Measurements from ENCODE around the gene ADGRV1.
"Not testable (repeated sequence)": the region's sequence is repeated elsewhere in the genome, so short reads cannot be mapped to it uniquely, and the experiment has no call there.

The ADGRV1 gene

DNA sequence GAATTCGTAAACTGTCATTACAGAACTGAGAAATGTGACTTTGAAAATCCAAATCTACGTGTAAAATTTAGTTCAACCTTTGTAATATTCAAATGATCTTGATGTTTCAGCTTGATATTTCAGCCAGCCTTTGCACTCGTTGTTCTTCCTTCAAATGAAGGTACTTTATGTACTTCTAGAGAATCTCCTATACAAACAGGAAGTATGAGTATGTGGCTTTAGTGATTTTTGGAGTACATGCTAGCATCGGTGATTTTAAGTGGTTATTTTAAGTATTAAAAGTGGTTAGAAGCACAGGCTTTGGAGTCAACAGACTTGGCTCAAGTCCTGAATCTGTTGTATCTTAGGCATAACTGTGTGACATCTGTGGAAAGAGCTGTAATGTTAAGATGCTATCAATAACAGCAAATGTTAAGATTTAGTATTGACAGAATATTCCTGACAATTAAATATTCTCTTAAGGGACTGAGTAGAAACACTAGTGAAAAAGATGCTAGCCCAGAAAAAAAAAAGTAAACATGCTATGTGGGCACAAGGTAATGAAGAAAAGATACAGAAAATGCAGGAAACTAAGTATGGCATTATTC, 398.0 kb downstream of the ADGRV1 start:
- Histone ChIP-seq H3K27ac (ENCODE audit: low read depth, low read length) (no peak overlapping the region), H3K9ac (ENCODE audit: low read length in 5 of 5) (no peak overlapping the region), H3K36me3 (ENCODE audit: control insufficient read depth in 5 of 5, insufficient read depth in 5 of 5, low read length in 5 of 5) (no peaks in the 10 kb centered on the region), H3K4me1 (ENCODE audit: control insufficient read depth in 5 of 5, insufficient read depth in 5 of 5, low read length in 5 of 5) (no peaks in the 10 kb centered on the region), H3K9me3 (ENCODE audit: control insufficient read depth in 5 of 5, low read length in 5 of 5) (no peaks in the 10 kb centered on the region), H3K4me3 (ENCODE audit: low read depth in 1 of 5, low read length in 5 of 5) (no peak overlapping the region), H3K27me3 (ENCODE audit: control insufficient read depth in 5 of 5, insufficient read depth in 4 of 5, low read length in 5 of 5) (no peaks in the 10 kb centered on the region)

DNA sequence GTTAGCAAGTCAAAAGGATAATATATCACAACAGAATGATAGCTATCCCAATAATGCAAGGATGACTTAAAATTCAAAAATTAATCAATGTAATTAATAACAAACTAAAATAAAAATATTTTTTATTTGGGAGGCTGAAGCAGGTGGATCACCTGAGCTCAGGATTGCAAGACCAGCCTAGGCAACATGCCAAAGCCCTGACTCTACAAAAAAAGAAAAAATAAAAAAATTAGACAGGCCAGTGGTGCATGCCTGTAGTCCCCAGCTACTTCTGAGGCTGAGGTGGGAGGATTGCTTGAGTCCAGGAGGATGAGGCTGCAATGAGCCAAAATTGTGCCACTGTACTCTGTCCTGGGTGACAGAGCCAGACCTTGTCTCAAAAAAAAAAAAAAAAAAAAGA, 399.3 kb downstream of the ADGRV1 start:
- no peaks in the 10 kb centered on the region for H3K36me3 ChIP-seq (ENCODE audit: control insufficient read depth in 5 of 5, insufficient read depth in 5 of 5, low read length in 5 of 5)

DNA sequence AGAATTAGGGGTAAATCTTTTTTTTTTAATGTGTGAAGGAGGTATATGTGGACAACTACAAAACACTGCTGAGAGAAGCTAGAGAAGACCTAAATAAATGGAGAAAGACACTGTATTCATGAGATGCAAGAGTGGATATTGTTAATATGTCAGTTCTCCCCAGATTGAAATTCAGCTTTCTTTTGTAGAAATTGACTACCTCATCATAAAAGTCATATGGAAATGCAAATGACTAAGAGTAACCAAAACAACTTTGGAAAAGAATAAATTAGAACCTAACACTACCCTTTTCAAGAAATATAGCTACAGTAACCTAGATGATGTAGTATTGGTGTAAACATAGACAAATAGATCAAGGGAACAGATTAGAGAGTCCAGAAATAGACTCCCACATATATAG, 400.7 kb downstream of the ADGRV1 start:
- no peak overlapping the region for H3K27ac ChIP-seq (ENCODE audit: low read depth, low read length)
- H3K4me1 ChIP-seq (ENCODE audit: control insufficient read depth in 5 of 5, insufficient read depth in 5 of 5, low read length in 5 of 5): no peaks in the 10 kb centered on the region
- no peaks in the 10 kb centered on the region for H3K36me3 ChIP-seq (ENCODE audit: control insufficient read depth in 5 of 5, insufficient read depth in 5 of 5, low read length in 5 of 5)
- H3K4me3 ChIP-seq (ENCODE audit: low read depth in 1 of 5, low read length in 5 of 5): no peak overlapping the region
- no peak overlapping the region for H3K9ac ChIP-seq (ENCODE audit: low read length in 5 of 5)
- H3K9me3 ChIP-seq (ENCODE audit: control insufficient read depth in 5 of 5, low read length in 5 of 5): no peaks in the 10 kb centered on the region
- H3K27me3 ChIP-seq (ENCODE audit: control insufficient read depth in 5 of 5, insufficient read depth in 4 of 5, low read length in 5 of 5): no peaks in the 10 kb centered on the region

More for the DNA sequence above, 399.3 kb downstream of the ADGRV1 start:
- Histone ChIP-seq H3K27me3 (ENCODE audit: control insufficient read depth in 5 of 5, insufficient read depth in 4 of 5, low read length in 5 of 5) (no peaks in the 10 kb centered on the region), H3K9me3 (ENCODE audit: control insufficient read depth in 5 of 5, low read length in 5 of 5) (no peaks in the 10 kb centered on the region), H3K4me3 (ENCODE audit: low read depth in 1 of 5, low read length in 5 of 5) (no peak overlapping the region), H3K4me1 (ENCODE audit: control insufficient read depth in 5 of 5, insufficient read depth in 5 of 5, low read length in 5 of 5) (no peaks in the 10 kb centered on the region), H3K27ac (ENCODE audit: low read depth, low read length) (no peak overlapping the region), H3K9ac (ENCODE audit: low read length in 5 of 5) (no peak overlapping the region)

DNA sequence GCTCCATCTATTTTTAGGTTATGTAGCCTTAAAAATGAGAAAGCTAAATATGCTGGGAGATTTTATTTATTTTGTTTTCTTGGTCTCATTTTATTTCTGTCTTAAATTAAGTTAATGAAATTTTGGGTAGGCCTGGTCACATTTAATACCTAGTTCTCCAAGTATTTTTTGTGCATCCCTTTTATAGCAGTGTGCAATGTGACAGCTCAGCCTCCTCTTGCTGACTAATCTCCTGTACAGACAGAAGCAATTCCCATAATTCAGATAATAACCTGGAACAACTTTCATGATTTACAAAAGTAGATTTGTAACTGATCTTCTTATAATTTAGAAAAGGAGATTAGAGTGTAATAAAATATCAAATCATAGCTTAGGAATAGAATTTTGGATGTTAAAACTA, 403.9 kb downstream of the ADGRV1 start:
- no peaks in the 10 kb centered on the region for H3K27me3 ChIP-seq (ENCODE audit: control insufficient read depth in 5 of 5, insufficient read depth in 4 of 5, low read length in 5 of 5)
- no peak overlapping the region for H3K27ac ChIP-seq (ENCODE audit: low read depth, low read length)
- H3K4me1 ChIP-seq (ENCODE audit: control insufficient read depth in 5 of 5, insufficient read depth in 5 of 5, low read length in 5 of 5): peaks cover 0 to 2% (median 0%) of the 10 kb centered on the region in 5 donors
- H3K36me3 ChIP-seq (ENCODE audit: control insufficient read depth in 5 of 5, insufficient read depth in 5 of 5, low read length in 5 of 5): no peaks in the 10 kb centered on the region
- H3K9ac ChIP-seq (ENCODE audit: low read length in 5 of 5): no peak overlapping the region
- H3K4me3 ChIP-seq (ENCODE audit: low read depth in 1 of 5, low read length in 5 of 5): no peak overlapping the region
- H3K9me3 ChIP-seq (ENCODE audit: control insufficient read depth in 5 of 5, low read length in 5 of 5): no peaks in the 10 kb centered on the region

DNA sequence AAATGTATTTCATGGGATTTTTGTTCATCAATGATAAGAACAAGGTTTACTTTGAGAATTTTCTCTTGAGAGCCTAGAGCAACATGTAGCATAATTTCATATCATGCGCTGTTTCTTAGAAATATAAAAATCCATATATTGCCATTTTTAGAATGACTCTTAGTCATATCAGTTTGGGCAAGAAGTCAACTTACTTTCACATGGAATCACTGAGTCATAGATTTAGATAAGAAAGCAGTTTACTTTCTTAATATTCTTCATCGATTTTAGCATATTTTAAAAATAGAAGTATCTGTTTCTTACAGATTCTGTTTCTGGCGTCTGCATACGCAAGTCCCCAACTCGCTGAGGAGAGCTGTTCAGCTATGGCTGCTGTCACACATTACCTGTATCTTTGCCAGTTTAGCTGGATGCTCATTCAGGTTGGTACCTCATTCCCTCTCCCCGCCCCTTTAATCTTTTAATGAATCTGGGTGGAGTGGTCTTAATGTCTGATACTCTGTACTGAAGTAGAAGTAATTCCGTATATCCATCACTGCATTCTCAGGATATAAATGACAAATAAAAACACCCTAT, 406.6 kb downstream of the ADGRV1 start:
- Histone ChIP-seq H3K4me3 (ENCODE audit: low read depth in 1 of 5, low read length in 5 of 5) (no peak overlapping the region), H3K4me1 (ENCODE audit: control insufficient read depth in 5 of 5, insufficient read depth in 5 of 5, low read length in 5 of 5) (peaks cover 0 to 6% (median 0%) of the 10 kb centered on the region in 5 donors), H3K27me3 (ENCODE audit: control insufficient read depth in 5 of 5, insufficient read depth in 4 of 5, low read length in 5 of 5) (no peaks in the 10 kb centered on the region), H3K27ac (ENCODE audit: low read depth, low read length) (no peak overlapping the region), H3K36me3 (ENCODE audit: control insufficient read depth in 5 of 5, insufficient read depth in 5 of 5, low read length in 5 of 5) (no peaks in the 10 kb centered on the region), H3K9ac (ENCODE audit: low read length in 5 of 5) (no peak overlapping the region), H3K9me3 (ENCODE audit: control insufficient read depth in 5 of 5, low read length in 5 of 5) (peaks cover 0 to 5% (median 3%) of the 10 kb centered on the region in 5 donors)

DNA sequence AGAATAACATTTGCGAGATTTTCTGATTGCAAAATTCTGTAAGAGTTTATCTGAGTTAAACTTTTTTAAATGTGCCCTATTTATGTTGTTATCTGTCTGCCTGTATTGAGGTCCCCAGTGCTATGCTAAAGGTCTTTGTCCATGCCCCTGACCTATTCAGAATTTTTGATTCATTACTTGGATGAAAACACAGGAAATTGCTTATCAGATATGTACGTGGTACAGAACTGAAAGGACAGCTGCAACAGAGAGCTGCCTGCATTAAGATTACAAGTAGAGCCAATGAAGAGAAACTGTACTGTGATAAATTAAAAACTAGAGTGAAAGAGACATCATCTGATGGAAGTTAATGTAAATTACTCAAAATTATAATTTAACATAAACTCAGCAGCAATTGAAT, 408.8 kb downstream of the ADGRV1 start:
- no peak overlapping the region for H3K27ac ChIP-seq (ENCODE audit: low read depth, low read length)
- peaks cover 0 to 6% (median 0%) of the 10 kb centered on the region in 5 donors for H3K4me1 ChIP-seq (ENCODE audit: control insufficient read depth in 5 of 5, insufficient read depth in 5 of 5, low read length in 5 of 5)
- no peak overlapping the region for H3K4me3 ChIP-seq (ENCODE audit: low read depth in 1 of 5, low read length in 5 of 5)
- peaks cover 0 to 5% (median 3%) of the 10 kb centered on the region in 5 donors for H3K9me3 ChIP-seq (ENCODE audit: control insufficient read depth in 5 of 5, low read length in 5 of 5)
- no peak overlapping the region for H3K9ac ChIP-seq (ENCODE audit: low read length in 5 of 5)
- no peaks in the 10 kb centered on the region for H3K27me3 ChIP-seq (ENCODE audit: control insufficient read depth in 5 of 5, insufficient read depth in 4 of 5, low read length in 5 of 5)
- H3K36me3 ChIP-seq (ENCODE audit: control insufficient read depth in 5 of 5, insufficient read depth in 5 of 5, low read length in 5 of 5): no peaks in the 10 kb centered on the region

DNA sequence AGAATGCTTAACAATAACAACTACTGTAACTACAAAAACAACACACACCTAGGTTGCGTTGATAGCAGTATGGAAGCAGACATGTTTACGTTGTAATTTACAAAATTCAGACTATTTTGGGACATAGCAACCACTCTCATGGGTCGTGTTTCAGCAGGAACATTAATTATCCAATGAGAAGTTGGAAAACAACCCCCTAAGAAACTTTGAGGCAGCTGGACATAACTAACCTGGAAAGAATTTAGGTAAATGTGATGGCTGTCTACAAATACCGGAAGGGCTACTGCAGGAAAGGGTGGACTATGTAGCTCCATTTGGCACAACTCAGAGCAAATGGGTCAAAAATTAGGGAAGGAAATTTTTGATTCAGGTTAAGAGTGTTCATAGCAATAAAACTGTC, 409.3 kb downstream of the ADGRV1 start:
- H3K27me3 ChIP-seq (ENCODE audit: control insufficient read depth in 5 of 5, insufficient read depth in 4 of 5, low read length in 5 of 5): no peaks in the 10 kb centered on the region
- no peak overlapping the region for H3K9ac ChIP-seq (ENCODE audit: low read length in 5 of 5)
- H3K4me3 ChIP-seq (ENCODE audit: low read depth in 1 of 5, low read length in 5 of 5): no peak overlapping the region
- H3K9me3 ChIP-seq (ENCODE audit: control insufficient read depth in 5 of 5, low read length in 5 of 5): peaks cover 0 to 5% (median 3%) of the 10 kb centered on the region in 5 donors
- H3K4me1 ChIP-seq (ENCODE audit: control insufficient read depth in 5 of 5, insufficient read depth in 5 of 5, low read length in 5 of 5): peaks cover 0 to 6% (median 0%) of the 10 kb centered on the region in 5 donors
- no peaks in the 10 kb centered on the region for H3K36me3 ChIP-seq (ENCODE audit: control insufficient read depth in 5 of 5, insufficient read depth in 5 of 5, low read length in 5 of 5)
- no peak overlapping the region for H3K27ac ChIP-seq (ENCODE audit: low read depth, low read length)

DNA sequence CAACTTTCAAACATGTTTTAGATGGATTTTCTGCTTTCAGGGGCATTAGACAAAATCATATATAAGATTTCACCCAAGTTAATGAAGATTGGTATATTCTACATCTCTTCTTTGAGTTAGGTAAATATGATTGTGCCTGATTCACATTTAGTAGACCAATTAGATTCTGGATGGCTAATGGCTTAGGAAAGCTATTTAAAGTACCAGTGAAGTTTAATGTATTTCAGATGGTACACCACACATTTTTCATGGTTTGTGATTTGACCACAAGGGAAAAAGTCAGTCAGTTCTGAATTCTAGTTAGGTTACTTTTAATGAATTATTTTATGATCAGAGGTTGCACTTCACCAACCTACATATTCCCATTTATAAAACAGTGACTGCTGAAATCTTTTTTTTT, 409.7 kb downstream of the ADGRV1 start:
- Histone ChIP-seq H3K4me1 (ENCODE audit: control insufficient read depth in 5 of 5, insufficient read depth in 5 of 5, low read length in 5 of 5) (peaks cover 0 to 6% (median 0%) of the 10 kb centered on the region in 5 donors), H3K27me3 (ENCODE audit: control insufficient read depth in 5 of 5, insufficient read depth in 4 of 5, low read length in 5 of 5) (no peaks in the 10 kb centered on the region), H3K36me3 (ENCODE audit: control insufficient read depth in 5 of 5, insufficient read depth in 5 of 5, low read length in 5 of 5) (no peaks in the 10 kb centered on the region), H3K4me3 (ENCODE audit: low read depth in 1 of 5, low read length in 5 of 5) (no peak overlapping the region), H3K27ac (ENCODE audit: low read depth, low read length) (no peak overlapping the region), H3K9me3 (ENCODE audit: control insufficient read depth in 5 of 5, low read length in 5 of 5) (peaks cover 0 to 5% (median 3%) of the 10 kb centered on the region in 5 donors), H3K9ac (ENCODE audit: low read length in 5 of 5) (no peak overlapping the region)

DNA sequence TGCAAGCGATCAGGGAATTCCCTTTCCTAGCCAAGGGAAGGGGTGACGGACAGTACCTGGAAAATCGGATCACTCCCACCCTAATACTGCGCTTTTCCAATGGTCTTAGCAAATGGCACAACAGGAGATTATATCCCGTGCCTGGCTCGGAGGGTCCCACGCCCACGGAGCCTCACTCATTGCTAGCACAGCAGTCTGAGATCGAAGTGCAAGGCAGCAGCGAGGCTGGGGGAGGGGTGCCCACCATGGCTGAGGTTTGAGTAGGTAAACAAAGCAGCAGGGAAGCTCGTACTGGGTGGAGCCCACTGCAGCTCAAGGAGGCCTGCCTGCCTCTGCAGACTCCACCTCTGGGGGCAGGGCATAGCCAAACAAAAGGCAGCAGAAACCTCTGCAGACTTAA, 411.3 kb downstream of the ADGRV1 start:
- not testable (repeated sequence) for H3K27me3 ChIP-seq (ENCODE audit: control insufficient read depth in 5 of 5, insufficient read depth in 4 of 5, low read length in 5 of 5); H3K9me3 ChIP-seq (ENCODE audit: control insufficient read depth in 5 of 5, low read length in 5 of 5); H3K27ac ChIP-seq (ENCODE audit: low read depth, low read length); H3K4me1 ChIP-seq (ENCODE audit: control insufficient read depth in 5 of 5, insufficient read depth in 5 of 5, low read length in 5 of 5); H3K9ac ChIP-seq (ENCODE audit: low read length in 5 of 5); H3K4me3 ChIP-seq (ENCODE audit: low read depth in 1 of 5, low read length in 5 of 5); H3K36me3 ChIP-seq (ENCODE audit: control insufficient read depth in 5 of 5, insufficient read depth in 5 of 5, low read length in 5 of 5)

DNA sequence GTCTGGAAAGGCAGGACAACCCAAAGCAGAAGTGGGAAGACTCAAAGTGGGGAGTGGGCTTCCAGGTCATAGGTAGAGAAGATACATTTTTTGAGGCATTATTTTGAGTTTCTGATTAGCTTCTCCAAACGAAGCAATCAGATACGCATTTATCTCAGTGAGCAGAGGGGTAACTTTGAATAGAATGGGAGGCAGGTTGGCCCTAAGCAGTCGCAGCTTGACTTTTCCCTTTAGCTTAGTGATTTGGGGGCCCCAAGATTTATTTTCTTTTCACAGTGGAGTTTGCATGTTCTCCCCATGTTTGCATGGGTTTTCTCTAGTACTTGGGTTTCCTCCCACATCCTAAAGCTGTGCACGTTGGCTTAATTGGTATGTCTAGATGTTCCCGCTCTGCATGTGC, 422.6 kb downstream of the ADGRV1 start:
- H3K27me3 ChIP-seq (ENCODE audit: control insufficient read depth in 5 of 5, insufficient read depth in 4 of 5, low read length in 5 of 5): no peaks in the 10 kb centered on the region
- no peak overlapping the region for H3K27ac ChIP-seq (ENCODE audit: low read depth, low read length)
- no peaks in the 10 kb centered on the region for H3K36me3 ChIP-seq (ENCODE audit: control insufficient read depth in 5 of 5, insufficient read depth in 5 of 5, low read length in 5 of 5)
- H3K4me1 ChIP-seq (ENCODE audit: control insufficient read depth in 5 of 5, insufficient read depth in 5 of 5, low read length in 5 of 5): peaks cover 0 to 5% (median 0%) of the 10 kb centered on the region in 5 donors
- H3K9me3 ChIP-seq (ENCODE audit: control insufficient read depth in 5 of 5, low read length in 5 of 5): no peaks in the 10 kb centered on the region
- H3K9ac ChIP-seq (ENCODE audit: low read length in 5 of 5): no peak overlapping the region
- H3K4me3 ChIP-seq (ENCODE audit: low read depth in 1 of 5, low read length in 5 of 5): no peak overlapping the region
